Testis (tissue), 2 donors: ENCODE results near the gene MYH10.

Experiments used
- CTCF ChIP-seq, 3 experiments: fragments of 450-650 bp in 2 of 3; fragments of 200-600 bp in 1 of 3; sonication (generic) in 1 of 3; IDR thresholded peaks; one replicate each; pipeline ENCODE4 v1.5.1; 2016 to 2019; ENCODE audit warnings: antibody characterized with exemption in 3 of 3, mild to moderate bottlenecking in 2 of 3, moderate library complexity in 1 of 3
- POLR2A ChIP-seq: fragments of 450-650 bp; IDR thresholded peaks from one replicate; pipeline ENCODE4 v1.6.1; 2017; ENCODE audit warnings: antibody characterized with exemption, mild to moderate bottlenecking, moderate library complexity

- TF ChIP-seq CTCF (IDR thresholded peaks at IDR 0.05), result no peak
- TF ChIP-seq POLR2A, result no peak
Observed at GRCh38 chr17:8475781-8476180, 154.7 kb downstream of the MYH10 start.
